HK-2 (cell line): ENCODE measurements around the gene MTG1.

Source experiments
- DNase-seq: peaks from one replicate; pipeline ENCODE4 v3.0.0-alpha.2; 2018; ENCODE audit not compliant: unreplicated experiment

Gene MTG1

GRCh38 chr10:133394064-133394663 lies at the start of gene MTG1:
Gene MTG1, plus strand, starts transcription at chr10:133394157. Its CDS starts 64 bp downstream, at chr10:133394221.
- peak; percentile 97 for DNase-seq

GRCh38 chr10:133344236-133344635 lies 49.7 kb upstream of the MTG1 start:
- DNase-seq: no peak

- DNase-seq: no peak
Observed at GRCh38 chr10:133346413-133346812, 47.5 kb upstream of the MTG1 start.

- no peak for DNase-seq
Observed at GRCh38 chr10:133347710-133348517, 46.0 kb upstream of the MTG1 start.

GRCh38 chr10:133349160-133349568 lies 44.8 kb upstream of the MTG1 start:
- no peak for DNase-seq

GRCh38 chr10:133349577-133350011 lies 44.4 kb upstream of the MTG1 start:
- no peak for DNase-seq

GRCh38 chr10:133350283-133350949 lies 43.5 kb upstream of the MTG1 start:
- DNase-seq: no peak

- DNase-seq: no peak
Observed at GRCh38 chr10:133350950-133351329, 43.0 kb upstream of the MTG1 start.

- no peak for DNase-seq
Observed at GRCh38 chr10:133351408-133352318, 42.3 kb upstream of the MTG1 start.

- no peak for DNase-seq
Observed at GRCh38 chr10:133353202-133353959, 40.6 kb upstream of the MTG1 start.

- DNase-seq: no peak
Observed at GRCh38 chr10:133353988-133354605, 39.9 kb upstream of the MTG1 start.

- DNase-seq: no peak
Observed at GRCh38 chr10:133354672-133355240, 39.2 kb upstream of the MTG1 start.

GRCh38 chr10:133355266-133355665 lies 38.7 kb upstream of the MTG1 start:
- no peak for DNase-seq

GRCh38 chr10:133355991-133356390 lies 38.0 kb upstream of the MTG1 start:
- no peak for DNase-seq

- DNase-seq: no peak
Observed at GRCh38 chr10:133356549-133357284, 37.2 kb upstream of the MTG1 start.

- peak; percentile 84 for DNase-seq
Observed at GRCh38 chr10:133357285-133358161, 36.4 kb upstream of the MTG1 start, which contains the start of gene FUOM. Gene FUOM, minus strand, starts transcription at chr10:133358019. Its CDS starts 12 bp downstream, at chr10:133358007.

- no peak for DNase-seq
Observed at GRCh38 chr10:133358162-133358924, 35.6 kb upstream of the MTG1 start.

- DNase-seq: no peak
Observed at GRCh38 chr10:133358925-133359310, 35.0 kb upstream of the MTG1 start.
